GM21381 (cell line): Measurements from ENCODE around the gene TRMU.

Experiments used
- ATAC-seq: cut with Tn5 transposase; IDR thresholded peaks from one replicate; pipeline ENCODE4 v1.9.1; 2021; ENCODE audit warnings: mild to moderate bottlenecking, moderate library complexity; ENCODE audit not compliant: unreplicated experiment

Gene TRMU

GRCh38 chr22:46368871-46369715 is 33.6 kb downstream of the TRMU start:
- ATAC-seq = no peak

DNA sequence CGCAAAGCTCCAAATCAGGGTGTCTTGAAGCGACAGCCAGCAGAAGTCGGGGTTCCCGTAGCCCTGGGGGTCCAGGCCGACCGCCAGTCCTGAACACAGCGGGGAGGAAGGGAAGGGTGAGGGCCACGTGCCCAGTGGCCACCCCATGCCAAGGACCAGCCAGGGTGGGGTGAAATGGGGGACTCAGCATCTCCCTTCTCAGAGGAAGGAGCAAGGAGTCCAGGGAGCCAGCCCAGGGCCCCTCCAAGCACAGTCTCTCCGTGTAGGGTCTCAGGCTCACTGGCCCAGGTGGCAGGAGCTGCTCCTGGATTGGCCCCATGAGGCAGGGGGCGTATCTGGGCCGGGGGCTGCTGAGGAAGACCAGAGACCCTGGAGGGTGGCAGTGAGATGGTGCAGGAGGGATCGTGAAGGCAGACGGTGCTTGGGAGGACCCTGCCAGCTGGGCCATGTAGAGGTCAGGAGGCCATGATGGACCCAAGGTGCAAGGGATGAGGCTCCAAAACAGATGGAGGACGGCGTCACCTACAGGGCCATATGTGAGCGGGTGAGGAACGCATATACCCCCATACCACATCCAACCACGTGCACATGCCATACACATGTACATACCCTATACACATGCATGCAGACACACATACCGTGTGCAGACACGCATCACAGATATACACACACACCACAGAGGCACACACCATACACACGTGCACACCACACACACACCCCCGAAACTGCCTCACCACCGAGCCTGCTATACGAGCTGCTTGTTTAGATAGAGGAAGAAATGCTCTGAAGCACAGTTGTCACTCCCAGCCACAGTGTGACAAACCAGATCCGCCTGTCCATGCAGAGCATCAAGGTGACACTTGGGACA is 34.4 kb downstream of the TRMU start:
- no peak for ATAC-seq

- no peak for ATAC-seq
These were observed 35.2 kb downstream of the TRMU start for GRCh38 chr22:46370584-46371291.

GRCh38 chr22:46371623-46372226 is 36.2 kb downstream of the TRMU start:
- ATAC-seq = no peak

- no peak for ATAC-seq
These were observed 37.2 kb downstream of the TRMU start for GRCh38 chr22:46372686-46373085.

DNA sequence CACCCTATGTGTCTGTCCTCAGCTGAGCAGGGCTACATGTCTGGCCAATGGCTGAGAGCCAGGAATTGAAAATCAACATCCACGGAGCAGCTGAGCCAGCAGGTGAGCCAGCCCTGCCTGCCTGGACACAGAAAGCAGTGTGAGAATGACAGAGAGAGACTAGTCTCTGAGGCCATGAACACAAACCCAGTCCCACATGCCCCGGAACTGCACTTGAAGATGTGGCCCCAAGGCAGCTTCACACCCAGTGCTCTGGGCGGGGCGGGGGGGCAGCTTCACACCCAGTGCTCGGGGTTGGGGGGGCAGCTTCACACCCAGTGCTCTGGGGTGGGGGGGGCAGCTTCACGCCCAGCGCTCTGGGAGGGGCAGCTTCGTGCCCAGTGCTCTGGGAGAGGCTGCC is 37.6 kb downstream of the TRMU start:
- ATAC-seq = no peak

GRCh38 chr22:46373921-46374662 is 38.6 kb downstream of the TRMU start:
- no peak for ATAC-seq

DNA sequence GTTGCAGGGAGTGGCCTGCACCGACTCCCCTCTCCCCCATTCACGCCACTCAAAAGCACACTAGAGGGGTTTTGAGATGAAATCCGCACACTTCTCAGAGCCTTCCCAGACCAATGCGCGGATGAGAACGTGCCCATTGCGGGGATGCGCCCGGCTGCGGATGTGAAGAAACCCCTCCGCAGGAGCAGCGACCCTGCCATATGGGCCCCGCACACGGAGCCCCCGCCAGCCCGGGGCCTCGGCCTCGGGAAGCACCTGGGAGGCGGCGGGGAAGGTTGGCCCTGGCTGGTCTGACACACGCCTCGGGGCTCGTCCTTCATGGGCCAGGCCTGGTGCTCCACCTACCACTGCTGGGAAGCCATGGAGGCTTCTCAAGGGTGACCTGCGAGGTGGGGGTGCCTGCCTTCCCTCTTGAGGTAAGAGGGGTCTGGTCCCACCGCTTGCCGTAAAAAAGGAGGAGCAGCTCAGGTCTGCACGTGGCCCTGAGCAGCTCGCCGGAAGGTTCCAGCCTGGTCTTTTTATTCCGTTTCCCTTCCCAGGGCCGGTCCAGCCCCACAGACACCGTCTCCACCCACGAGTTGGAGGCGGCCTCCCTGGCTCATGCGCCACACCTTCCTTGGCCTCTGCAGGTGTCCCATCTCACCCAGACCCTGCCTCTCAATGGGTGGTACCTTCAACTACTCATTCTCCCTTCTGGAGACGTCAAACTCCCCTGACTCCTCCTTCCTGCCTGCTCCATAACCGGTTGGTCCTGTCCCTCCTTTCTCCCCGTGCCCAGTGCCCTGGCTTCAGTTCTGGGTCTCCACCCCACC is 39.4 kb downstream of the TRMU start:
- ATAC-seq = no peak

GRCh38 chr22:46376111-46376510 is 40.6 kb downstream of the TRMU start:
- ATAC-seq = no peak

DNA sequence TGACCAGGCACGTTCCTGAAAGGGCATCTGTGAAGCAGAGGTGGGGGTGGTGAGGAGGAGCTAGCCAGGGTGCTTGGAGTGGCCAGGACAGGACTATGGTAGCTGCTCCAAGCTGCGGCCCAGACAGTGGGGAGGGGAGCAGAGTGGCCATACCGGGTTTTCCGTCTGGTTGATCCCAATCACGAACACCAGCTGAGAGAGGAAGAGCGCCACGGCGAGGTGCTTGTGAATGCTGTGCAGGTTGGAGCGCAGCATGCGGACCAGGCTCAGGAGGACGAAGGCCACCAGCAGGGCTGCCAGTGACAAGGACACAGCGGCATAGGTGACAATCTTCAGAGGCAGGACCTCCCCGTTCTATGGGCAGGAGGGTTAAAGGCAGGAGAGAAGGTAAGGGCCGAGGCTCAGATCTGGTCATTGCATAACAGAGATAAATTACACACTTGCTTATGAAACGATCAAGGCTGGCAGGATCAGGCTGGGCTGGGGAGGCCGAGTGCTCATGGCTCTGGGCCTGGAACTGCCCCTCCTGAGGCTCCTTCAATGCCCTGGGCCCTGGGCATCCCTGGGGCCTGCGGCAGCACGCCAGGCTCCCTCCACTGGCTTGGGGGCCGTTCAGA is 41.5 kb downstream of the TRMU start:
- ATAC-seq = no peak

DNA sequence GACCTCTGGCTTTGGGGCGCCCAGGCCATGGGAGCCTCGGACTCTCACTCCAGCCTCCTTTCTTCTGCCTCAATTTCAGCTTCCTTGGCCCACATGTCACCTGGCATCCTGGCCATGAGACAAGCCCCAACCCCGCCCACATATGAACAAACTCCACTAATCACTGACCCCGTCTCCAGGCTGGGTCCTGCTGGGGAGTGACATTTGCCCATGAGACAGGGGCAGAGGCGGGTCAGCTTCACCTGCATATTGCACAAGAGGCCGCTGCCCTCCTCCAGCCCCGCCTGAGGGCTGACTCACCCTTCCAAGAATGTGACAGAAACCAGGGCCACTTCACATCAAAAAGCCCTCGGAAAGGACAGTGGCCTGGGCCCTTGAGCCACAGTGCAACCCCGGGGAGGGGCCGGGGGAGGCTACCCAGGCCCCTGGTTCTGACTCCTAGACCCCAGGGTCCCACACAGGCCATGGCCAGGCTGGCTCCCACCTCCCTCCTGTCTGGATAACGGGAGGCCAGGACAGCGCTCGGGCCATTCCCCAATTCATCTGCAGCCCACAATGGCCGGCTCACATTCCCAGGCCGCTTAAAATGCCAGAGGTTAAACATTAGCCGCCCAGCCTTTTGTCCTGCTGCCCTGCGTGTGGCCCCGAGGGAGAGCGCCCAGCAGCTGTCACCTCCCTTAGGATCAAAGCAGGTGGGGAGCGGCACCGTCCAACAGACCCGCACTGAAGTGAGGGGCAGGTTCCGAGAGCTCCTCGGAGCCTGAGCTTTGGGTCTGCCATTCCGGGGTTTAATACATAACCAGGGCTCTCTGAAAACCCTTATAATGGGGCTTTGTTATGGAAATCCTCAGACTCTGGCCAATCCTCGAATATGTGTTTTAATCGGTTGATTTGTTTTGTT is 42.3 kb downstream of the TRMU start:
- no peak for ATAC-seq

DNA sequence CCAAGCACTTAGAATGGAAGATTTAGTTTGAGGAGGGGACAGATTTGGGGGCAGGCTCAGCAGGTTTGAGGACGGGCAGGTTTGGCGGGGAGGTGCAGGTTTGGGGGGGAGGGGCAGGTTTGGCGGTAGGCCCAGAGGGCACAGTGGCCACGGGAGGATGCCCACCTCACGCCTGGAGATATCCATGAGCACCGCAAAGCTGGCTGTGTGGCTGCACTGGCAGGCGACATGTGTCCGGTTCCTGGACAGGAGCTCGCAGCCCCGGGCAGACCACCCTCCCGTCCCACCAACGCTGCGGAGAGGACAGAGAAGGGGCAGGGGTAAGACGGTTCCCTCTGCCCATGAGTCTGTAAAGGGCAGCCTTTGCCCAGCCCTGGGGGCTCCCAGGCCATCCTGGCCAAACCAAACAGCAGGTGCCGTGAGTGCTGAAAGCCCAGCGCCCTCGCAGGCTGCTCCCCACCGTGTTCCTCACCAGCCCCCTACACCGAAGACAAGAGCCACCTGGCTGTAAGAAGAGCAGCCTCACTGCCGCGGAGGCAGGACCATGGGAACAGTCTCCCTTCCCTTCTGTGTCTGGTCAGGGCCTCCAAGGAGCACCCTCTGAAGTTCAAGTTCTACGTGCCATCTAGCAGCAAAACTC is 43.0 kb downstream of the TRMU start:
- ATAC-seq = no peak

DNA sequence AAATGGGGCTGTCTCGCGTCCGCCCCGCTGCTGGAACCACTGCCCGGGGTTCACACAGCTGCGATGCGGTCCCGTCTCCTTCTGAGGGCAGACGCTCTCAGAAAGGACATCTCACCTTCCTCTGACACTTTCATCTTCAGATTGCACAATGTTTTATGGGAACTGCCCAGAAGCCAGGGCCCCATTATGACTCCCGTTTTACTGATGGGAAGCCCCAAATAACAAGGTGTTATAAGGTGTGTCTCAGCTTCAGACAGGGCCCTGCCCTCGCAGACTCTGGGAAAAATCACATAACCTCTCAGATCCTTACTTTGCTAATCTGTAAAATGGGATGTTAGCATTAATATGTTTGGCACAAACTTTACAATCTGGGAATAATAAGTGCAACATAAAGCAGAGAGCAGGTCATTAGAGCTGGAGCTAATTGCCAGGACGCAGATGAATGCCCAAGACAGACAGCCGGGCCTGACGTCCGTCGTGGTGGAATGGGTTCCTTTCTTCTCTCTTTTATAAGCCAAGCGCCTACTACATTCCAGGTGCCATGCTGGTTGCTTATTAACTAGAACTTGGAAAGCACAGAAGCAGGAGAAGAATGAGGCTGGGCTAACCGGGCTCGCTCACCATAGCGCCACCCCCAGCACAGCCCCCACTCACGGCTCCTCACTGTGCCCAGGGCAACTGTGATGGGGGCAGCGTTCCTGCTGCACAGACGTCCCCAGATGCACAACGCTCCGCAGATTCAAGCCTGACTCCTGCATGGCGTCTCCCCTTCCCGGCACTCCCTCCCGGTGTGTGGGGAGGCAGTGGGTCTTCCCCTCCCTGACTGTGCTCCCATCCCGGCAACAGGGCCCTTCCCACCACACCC is 43.8 kb downstream of the TRMU start:
- no peak for ATAC-seq

- ATAC-seq = no peak
These were observed 44.6 kb downstream of the TRMU start for GRCh38 chr22:46380069-46380468.

GRCh38 chr22:46380581-46380980 is 45.1 kb downstream of the TRMU start:
- no peak for ATAC-seq

- ATAC-seq = no peak
These were observed 45.6 kb downstream of the TRMU start for GRCh38 chr22:46381142-46381541.

GRCh38 chr22:46381731-46382130 is 46.2 kb downstream of the TRMU start:
- no peak for ATAC-seq
